ENCODE data around the gene SLC38A3. TPM values are rescaled to one million over a fixed set of nuclear protein-coding genes. Genes with fewer than 3 reads are reported as not detected.

Gene SLC38A3
- total and polyA plus RNA-seq, 9 of the 15 experiments (the other 6 are each of a cell fraction or from before 2014, with no cell fraction given) = 0.09 to 0.38 (median 0.16) TPM; not detected in 6

DNA sequence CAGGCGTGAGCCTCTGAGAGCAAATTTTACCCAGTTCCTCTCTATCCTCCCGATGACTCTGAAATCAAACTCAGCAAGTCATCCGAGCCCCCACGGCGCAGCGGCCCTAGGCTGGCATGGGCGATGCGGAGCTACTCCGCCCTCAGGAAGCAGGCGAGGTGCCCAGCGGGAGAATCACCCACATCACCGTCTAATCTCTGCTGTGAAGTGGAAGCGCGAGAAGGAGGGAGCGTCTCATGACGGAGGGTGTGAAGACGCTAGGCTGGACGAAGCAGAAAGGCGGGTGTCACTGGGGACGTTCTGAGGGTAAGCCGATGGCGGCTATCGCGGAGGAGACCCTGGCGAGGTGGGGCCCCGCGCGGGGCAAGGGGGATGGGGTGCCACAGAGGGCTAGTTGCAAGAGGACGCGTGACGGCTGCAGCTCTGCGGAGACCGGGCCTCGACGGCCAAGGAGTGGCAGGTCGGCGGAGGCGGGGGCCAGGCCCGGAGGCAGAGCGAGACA lies 21.9 kb downstream of the SLC38A3 start (continued):
- TF ChIP-seq, protein P1, sequence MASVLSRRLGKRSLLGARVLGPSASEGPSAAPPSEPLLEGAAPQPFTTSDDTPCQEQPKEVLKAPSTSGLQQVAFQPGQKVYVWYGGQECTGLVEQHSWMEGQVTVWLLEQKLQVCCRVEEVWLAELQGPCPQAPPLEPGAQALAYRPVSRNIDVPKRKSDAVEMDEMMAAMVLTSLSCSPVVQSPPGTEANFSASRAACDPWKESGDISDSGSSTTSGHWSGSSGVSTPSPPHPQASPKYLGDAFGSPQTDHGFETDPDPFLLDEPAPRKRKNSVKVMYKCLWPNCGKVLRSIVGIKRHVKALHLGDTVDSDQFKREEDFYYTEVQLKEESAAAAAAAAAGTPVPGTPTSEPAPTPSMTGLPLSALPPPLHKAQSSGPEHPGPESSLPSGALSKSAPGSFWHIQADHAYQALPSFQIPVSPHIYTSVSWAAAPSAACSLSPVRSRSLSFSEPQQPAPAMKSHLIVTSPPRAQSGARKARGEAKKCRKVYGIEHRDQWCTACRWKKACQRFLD (CRISPR knock-in tag; IDR thresholded peaks at IDR 0.05) = 0 out of 2 replicates have a peak, but pooled peaks have one; percentile 37
- TF ChIP-seq SMAD1 (IDR thresholded peaks at IDR 0.05; ENCODE audit: low read depth, low read length, partially characterized antibody) (no peak), HOXB6 (CRISPR knock-in tag; IDR thresholded peaks at IDR 0.05; ENCODE audit: borderline replicate concordance) (no peak), L3MBTL2 (IDR thresholded peaks at IDR 0.05) (peak; percentile 83), GATAD2A (IDR thresholded peaks at IDR 0.05) (0 out of 2 replicates have a peak, but pooled peaks have one; percentile 6), GATAD2B (IDR thresholded peaks at IDR 0.05; ENCODE audit: borderline replicate concordance) (no peak), ELF2 (CRISPR knock-in tag; IDR thresholded peaks at IDR 0.05) (no peak), TGIF2 (CRISPR knock-in tag; IDR thresholded peaks at IDR 0.05) (no peak), TCF7 (IDR thresholded peaks at IDR 0.05; ENCODE audit: borderline replicate concordance) (no peak), ZSCAN32 (CRISPR knock-in tag; IDR thresholded peaks at IDR 0.05) (no peak), NCOA6 (IDR thresholded peaks at IDR 0.05) (peak; percentile 87), SMARCA5 (IDR thresholded peaks at IDR 0.05) (0 out of 2 replicates have a peak, but pooled peaks have one; percentile 33)
- TF ChIP-seq, protein P2, sequence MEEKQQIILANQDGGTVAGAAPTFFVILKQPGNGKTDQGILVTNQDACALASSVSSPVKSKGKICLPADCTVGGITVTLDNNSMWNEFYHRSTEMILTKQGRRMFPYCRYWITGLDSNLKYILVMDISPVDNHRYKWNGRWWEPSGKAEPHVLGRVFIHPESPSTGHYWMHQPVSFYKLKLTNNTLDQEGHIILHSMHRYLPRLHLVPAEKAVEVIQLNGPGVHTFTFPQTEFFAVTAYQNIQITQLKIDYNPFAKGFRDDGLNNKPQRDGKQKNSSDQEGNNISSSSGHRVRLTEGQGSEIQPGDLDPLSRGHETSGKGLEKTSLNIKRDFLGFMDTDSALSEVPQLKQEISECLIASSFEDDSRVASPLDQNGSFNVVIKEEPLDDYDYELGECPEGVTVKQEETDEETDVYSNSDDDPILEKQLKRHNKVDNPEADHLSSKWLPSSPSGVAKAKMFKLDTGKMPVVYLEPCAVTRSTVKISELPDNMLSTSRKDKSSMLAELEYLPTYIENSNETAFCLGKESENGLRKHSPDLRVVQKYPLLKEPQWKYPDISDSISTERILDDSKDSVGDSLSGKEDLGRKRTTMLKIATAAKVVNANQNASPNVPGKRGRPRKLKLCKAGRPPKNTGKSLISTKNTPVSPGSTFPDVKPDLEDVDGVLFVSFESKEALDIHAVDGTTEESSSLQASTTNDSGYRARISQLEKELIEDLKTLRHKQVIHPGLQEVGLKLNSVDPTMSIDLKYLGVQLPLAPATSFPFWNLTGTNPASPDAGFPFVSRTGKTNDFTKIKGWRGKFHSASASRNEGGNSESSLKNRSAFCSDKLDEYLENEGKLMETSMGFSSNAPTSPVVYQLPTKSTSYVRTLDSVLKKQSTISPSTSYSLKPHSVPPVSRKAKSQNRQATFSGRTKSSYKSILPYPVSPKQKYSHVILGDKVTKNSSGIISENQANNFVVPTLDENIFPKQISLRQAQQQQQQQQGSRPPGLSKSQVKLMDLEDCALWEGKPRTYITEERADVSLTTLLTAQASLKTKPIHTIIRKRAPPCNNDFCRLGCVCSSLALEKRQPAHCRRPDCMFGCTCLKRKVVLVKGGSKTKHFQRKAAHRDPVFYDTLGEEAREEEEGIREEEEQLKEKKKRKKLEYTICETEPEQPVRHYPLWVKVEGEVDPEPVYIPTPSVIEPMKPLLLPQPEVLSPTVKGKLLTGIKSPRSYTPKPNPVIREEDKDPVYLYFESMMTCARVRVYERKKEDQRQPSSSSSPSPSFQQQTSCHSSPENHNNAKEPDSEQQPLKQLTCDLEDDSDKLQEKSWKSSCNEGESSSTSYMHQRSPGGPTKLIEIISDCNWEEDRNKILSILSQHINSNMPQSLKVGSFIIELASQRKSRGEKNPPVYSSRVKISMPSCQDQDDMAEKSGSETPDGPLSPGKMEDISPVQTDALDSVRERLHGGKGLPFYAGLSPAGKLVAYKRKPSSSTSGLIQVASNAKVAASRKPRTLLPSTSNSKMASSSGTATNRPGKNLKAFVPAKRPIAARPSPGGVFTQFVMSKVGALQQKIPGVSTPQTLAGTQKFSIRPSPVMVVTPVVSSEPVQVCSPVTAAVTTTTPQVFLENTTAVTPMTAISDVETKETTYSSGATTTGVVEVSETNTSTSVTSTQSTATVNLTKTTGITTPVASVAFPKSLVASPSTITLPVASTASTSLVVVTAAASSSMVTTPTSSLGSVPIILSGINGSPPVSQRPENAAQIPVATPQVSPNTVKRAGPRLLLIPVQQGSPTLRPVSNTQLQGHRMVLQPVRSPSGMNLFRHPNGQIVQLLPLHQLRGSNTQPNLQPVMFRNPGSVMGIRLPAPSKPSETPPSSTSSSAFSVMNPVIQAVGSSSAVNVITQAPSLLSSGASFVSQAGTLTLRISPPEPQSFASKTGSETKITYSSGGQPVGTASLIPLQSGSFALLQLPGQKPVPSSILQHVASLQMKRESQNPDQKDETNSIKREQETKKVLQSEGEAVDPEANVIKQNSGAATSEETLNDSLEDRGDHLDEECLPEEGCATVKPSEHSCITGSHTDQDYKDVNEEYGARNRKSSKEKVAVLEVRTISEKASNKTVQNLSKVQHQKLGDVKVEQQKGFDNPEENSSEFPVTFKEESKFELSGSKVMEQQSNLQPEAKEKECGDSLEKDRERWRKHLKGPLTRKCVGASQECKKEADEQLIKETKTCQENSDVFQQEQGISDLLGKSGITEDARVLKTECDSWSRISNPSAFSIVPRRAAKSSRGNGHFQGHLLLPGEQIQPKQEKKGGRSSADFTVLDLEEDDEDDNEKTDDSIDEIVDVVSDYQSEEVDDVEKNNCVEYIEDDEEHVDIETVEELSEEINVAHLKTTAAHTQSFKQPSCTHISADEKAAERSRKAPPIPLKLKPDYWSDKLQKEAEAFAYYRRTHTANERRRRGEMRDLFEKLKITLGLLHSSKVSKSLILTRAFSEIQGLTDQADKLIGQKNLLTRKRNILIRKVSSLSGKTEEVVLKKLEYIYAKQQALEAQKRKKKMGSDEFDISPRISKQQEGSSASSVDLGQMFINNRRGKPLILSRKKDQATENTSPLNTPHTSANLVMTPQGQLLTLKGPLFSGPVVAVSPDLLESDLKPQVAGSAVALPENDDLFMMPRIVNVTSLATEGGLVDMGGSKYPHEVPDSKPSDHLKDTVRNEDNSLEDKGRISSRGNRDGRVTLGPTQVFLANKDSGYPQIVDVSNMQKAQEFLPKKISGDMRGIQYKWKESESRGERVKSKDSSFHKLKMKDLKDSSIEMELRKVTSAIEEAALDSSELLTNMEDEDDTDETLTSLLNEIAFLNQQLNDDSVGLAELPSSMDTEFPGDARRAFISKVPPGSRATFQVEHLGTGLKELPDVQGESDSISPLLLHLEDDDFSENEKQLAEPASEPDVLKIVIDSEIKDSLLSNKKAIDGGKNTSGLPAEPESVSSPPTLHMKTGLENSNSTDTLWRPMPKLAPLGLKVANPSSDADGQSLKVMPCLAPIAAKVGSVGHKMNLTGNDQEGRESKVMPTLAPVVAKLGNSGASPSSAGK (IDR thresholded peaks at IDR 0.05) = peak; percentile 79
- TF ChIP-seq, protein P3, sequence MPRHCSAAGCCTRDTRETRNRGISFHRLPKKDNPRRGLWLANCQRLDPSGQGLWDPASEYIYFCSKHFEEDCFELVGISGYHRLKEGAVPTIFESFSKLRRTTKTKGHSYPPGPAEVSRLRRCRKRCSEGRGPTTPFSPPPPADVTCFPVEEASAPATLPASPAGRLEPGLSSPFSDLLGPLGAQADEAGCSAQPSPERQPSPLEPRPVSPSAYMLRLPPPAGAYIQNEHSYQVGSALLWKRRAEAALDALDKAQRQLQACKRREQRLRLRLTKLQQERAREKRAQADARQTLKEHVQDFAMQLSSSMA (CRISPR knock-in tag; IDR thresholded peaks at IDR 0.05) = no peak
- TF ChIP-seq, protein P4, sequence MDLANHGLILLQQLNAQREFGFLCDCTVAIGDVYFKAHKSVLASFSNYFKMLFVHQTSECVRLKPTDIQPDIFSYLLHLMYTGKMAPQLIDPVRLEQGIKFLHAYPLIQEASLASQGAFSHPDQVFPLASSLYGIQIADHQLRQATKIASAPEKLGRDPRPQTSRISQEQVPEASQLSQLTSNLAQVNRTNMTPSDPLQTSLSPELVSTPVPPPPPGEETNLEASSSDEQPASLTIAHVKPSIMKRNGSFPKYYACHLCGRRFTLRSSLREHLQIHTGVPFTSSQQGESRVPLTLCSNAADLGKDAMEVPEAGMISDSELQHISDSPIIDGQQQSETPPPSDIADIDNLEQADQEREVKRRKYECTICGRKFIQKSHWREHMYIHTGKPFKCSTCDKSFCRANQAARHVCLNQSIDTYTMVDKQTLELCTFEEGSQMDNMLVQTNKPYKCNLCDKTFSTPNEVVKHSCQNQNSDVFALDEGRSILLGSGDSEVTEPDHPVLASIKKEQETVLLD (IDR thresholded peaks at IDR 0.05) = peak; percentile 33; the same call in 1 of the 2 replicates

All from K562 (cell line).